SK-N-SH treated with all-trans-retinoic acid at 6 μM for 48 hours (cell line): Measurements from ENCODE around the gene SVIL.

ENCODE experiments used
- TOX ChIP-seq: fragments of 250-450 bp; sonication (Bioruptor Pico); IDR thresholded peaks from 2 replicates; pipeline ENCODE4 v1.8.0; 2021; ENCODE audit warnings: mild to moderate bottlenecking, moderate library complexity, borderline replicate concordance
- ZFP3 ChIP-seq: fragments of 250-450 bp; sonication (Bioruptor Pico); IDR thresholded peaks from 2 replicates; pipeline ENCODE4 v1.5.0; 2020; ENCODE audit warnings: mild to moderate bottlenecking, moderate library complexity

DNA sequence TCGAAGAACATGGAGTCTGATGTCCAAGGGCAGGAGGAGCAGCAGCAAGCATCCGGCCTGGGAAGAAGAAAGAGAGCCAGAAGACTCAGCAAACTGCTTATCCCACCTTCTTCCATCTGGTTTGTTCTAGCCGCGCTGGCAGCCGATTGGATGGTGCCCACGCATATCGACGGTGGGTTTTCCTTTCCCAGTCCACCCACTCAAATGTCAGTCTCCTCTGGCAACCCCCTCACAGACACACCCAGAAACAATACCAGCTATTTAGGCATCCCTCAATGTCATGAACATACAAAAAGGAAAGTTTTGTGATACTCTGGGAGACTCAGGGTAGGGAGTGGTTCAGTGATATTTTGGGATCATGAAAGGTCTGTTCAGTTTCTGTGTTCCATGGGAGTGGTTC is 206.3 kb downstream of the SVIL start:
- TF ChIP-seq TOX (CRISPR knock-in tag): no peak
- no peak for TF ChIP-seq ZFP3 (CRISPR knock-in tag)
